B cell (primary cell): ENCODE data around the gene RNASEH1. TPM values are rescaled to one million over a fixed set of nuclear protein-coding genes. Genes with fewer than 3 reads are reported as not detected.

Source experiments
- ATAC-seq: fragments of 200-7000 bp; cut with Tn5 transposase; one replicate; pipeline ENCODE4 v1.10.0; 2021; ENCODE audit warnings: low read depth, mild to moderate bottlenecking, moderate number of reproducible peaks, moderate library complexity
- CTCF ChIA-PET: fragments of 350-600 bp; sonication (Branson Sonifier 250); formaldehyde crosslinking; loops from one replicate; lab custom pipeline; 2021; ENCODE audit warnings: antibody characterized with exemption, inconsistent platforms; lab: Charles Lee
- POLR2A ChIA-PET: fragments of 350-600 bp; sonication (Branson Sonifier 250); formaldehyde crosslinking; loops from one replicate; lab custom pipeline; 2021; ENCODE audit warnings: antibody characterized with exemption; lab: Charles Lee
- DNase-seq: peaks from one replicate; pipeline ENCODE4 v3.0.0; 2013
- H2AFZ ChIP-seq: 2 replicates; pipeline ENCODE4 v1.6.1; 2012; ENCODE audit warnings: mild to moderate bottlenecking, low read depth, low read length; ENCODE audit not compliant: insufficient read depth, poor library complexity, severe bottlenecking
- H3K27ac ChIP-seq, 2 donors: 1 replicate in 1 of 2; 2 replicates in 1 of 2; pipeline ENCODE4 v1.5.1; 2012 to 2013; ENCODE audit warnings: low read length in 2 of 2, mild to moderate bottlenecking in 2 of 2, moderate library complexity in 1 of 2
- H3K27me3 ChIP-seq, 4 experiments: fragments of 200-600 bp in 1 of 4; sonication (generic) in 1 of 4; replicated peaks in 1 of 4; 1 replicate in 2 of 4; 2 replicates in 2 of 4; pipeline versions ENCODE4 v1.6.1 to v1.7.0; 2013 to 2016; ENCODE audit warnings: low read length in 3 of 4, mild to moderate bottlenecking in 2 of 4, mixed read lengths in 1 of 4, moderate library complexity in 1 of 4; ENCODE audit not compliant: insufficient read depth in 4 of 4, control insufficient read depth in 3 of 4; ENCODE audit errors: control extremely low read depth in 1 of 4
- H3K36me3 ChIP-seq, 2 experiments: replicated peaks in 1 of 2; 1 replicate in 1 of 2; 2 replicates in 1 of 2; pipeline versions ENCODE4 v1.6.1 to v1.7.1; 2013; ENCODE audit warnings: low read length in 1 of 2; ENCODE audit not compliant: insufficient read depth in 2 of 2, control insufficient read depth in 1 of 2; ENCODE audit errors: control extremely low read depth in 1 of 2, extremely low read depth in 1 of 2
- H3K4me1 ChIP-seq, 2 donors: fragments of 200-600 bp in 1 of 2; sonication (generic) in 1 of 2; 1 replicate in 1 of 2; 2 replicates in 1 of 2; pipeline versions ENCODE4 v1.5.1 to v1.6.1; 2013 to 2017; ENCODE audit warnings: low read length in 2 of 2; ENCODE audit not compliant: control insufficient read depth in 2 of 2, insufficient read depth in 2 of 2
- H3K4me2 ChIP-seq: replicated peaks from 2 replicates; pipeline ENCODE3; 2012; ENCODE audit warnings: mild to moderate bottlenecking, low read depth, low read length; ENCODE audit not compliant: poor library complexity, severe bottlenecking
- H3K4me3 ChIP-seq, 5 experiments: fragments of 200-600 bp in 1 of 5; sonication (generic) in 1 of 5; 1 replicate in 3 of 5; 2 replicates in 2 of 5; pipeline versions ENCODE4 v1.5.1 to v1.7.0; 2011 to 2016; ENCODE audit warnings: low read length in 4 of 5, mild to moderate bottlenecking in 4 of 5, low read depth in 2 of 5, control low read depth in 1 of 5, moderate library complexity in 1 of 5; ENCODE audit not compliant: insufficient read depth in 1 of 5; ENCODE audit errors: control extremely low read depth in 1 of 5, extremely low read depth in 1 of 5
- H3K79me2 ChIP-seq: fragments of 200-600 bp; sonication (generic); one replicate; pipeline ENCODE4 v1.6.0; 2016; ENCODE audit warnings: low read length; ENCODE audit not compliant: control insufficient read depth, insufficient read depth
- H3K9ac ChIP-seq: fragments of 200-600 bp; sonication (generic); 2 replicates; pipeline ENCODE4 v1.6.1; 2017; ENCODE audit warnings: mild to moderate bottlenecking, low read length, moderate library complexity
- H3K9me3 ChIP-seq, 3 donors: one replicate each; pipeline versions ENCODE4 v1.6.1 to v1.7.1; 2013; ENCODE audit warnings: low read length in 2 of 3; ENCODE audit not compliant: control insufficient read depth in 2 of 3, insufficient read depth in 1 of 3; ENCODE audit errors: control extremely low read depth in 1 of 3
- H4K20me1 ChIP-seq: 2 replicates; pipeline ENCODE4 v1.6.0; 2012; ENCODE audit warnings: mild to moderate bottlenecking, low read length; ENCODE audit not compliant: insufficient read depth, control insufficient read depth, poor library complexity, severe bottlenecking
- H3K27ac Mint-ChIP-seq: one replicate; pipeline ENCODE4 v1.8.0; 2021; ENCODE audit warnings: mixed read lengths
- H3K27me3 Mint-ChIP-seq: one replicate; pipeline ENCODE4 v1.8.0; 2021; ENCODE audit warnings: mixed read lengths
- H3K4me1 Mint-ChIP-seq: one replicate; pipeline ENCODE4 v1.8.0; 2021; ENCODE audit warnings: mixed read lengths
- H3K4me3 Mint-ChIP-seq: one replicate; pipeline ENCODE4 v1.8.0; 2021; ENCODE audit warnings: mixed read lengths
- H3K9me3 Mint-ChIP-seq: one replicate; pipeline ENCODE4 v1.8.0; 2022; ENCODE audit warnings: mixed read lengths; ENCODE audit not compliant: insufficient read depth
- EZH2 ChIP-seq: IDR thresholded peaks from 2 replicates; pipeline ENCODE4 v1.6.1; 2012; ENCODE audit warnings: borderline replicate concordance, low read depth, mild to moderate bottlenecking, moderate library complexity, low read length; ENCODE audit not compliant: insufficient read depth, poor library complexity, severe bottlenecking
- WGBS: methylation state at CpG from one replicate; pipeline ENCODE4 v1.1.5; 2013; ENCODE audit warnings: missing lambda C conversion rate; ENCODE audit not compliant: insufficient coverage; 5-methylcytosine and 5-hydroxymethylcytosine counted together
- intact Hi-C: fragments of 100-400 bp; cut with micrococcal nuclease; formaldehyde crosslinking; loops from one replicate; pipeline ENCODE4 v1.10.0; 2022
- polyA plus RNA-seq: library from polyadenylated mRNA; depleted of rRNA; stranded (reverse); fragments of >200 nt; gene quantifications from 2 replicates; pipeline ENCODE4 v1.2.3, GENCODE V29; 2012
- total RNA-seq, 2 donors: library from RNA; stranded (reverse); fragments of 120-200 nt in 1 of 2; gene quantifications; 1 replicate in 1 of 2; 2 replicates in 1 of 2; pipeline versions ENCODE4 v1.2.3 to v1.2.4, GENCODE V29; 2013 to 2022
- TF ChIP-seq, protein P1 (sequence below): fragments of 200-600 bp; IDR thresholded peaks from one replicate; pipeline ENCODE4 v1.8.0; 2022; ENCODE audit warnings: antibody characterized with exemption, mild to moderate bottlenecking

Gene RNASEH1
- total and polyA plus RNA-seq, 2 donors (not counting 1 experiment from before 2014, with no cell fraction given): 7.2 to 25.1 TPM

DNA sequence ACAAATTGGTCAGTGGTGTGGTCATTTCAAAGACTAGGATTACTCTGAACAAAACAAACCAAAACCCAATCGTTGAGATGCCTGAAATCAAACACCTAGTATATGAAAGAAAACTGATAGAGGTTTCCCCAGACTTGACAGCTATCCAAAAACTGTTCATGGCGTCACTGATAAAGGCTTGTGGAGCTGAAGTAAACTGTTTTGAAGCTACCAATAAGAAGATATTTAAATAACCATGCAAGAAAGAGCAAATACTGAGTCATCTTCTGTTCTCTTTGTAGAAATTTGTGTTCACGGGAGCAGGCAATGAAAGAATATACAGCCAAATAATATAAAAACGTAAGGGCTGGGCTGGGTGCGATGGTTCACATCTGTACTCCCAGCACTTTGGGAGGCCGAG, 29.3 kb upstream of the RNASEH1 start:
- intact Hi-C loops: no loop called here
- no peak overlapping the region for H3K9ac ChIP-seq

DNA sequence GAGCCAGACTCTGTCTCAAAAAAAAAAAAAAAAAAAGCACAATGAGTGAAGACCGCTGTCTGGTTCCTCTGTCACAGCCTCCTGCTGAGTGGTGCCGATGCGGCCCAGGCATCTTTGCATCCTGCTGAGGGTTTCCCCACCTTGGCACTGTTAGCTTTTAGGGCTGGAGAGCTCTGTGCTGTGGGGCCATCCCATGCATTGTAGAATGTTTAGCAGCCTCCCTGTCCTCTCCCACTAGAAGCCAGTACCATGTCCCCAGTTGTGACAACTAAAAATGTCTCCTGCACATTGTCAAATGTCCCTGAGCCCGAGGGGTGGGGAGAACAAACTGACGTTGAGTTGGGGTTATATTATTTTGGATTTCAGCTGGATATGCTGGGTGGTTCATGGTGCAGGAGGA, 28.9 kb upstream of the RNASEH1 start:
- 92% methylated on average over 2 of the region's 5 CpGs for WGBS
- Histone ChIP-seq H3K79me2 (no peaks in the 10 kb centered on the region), H3K9ac (no peak overlapping the region), H3K9me3 (no peaks in the 10 kb centered on the region), H4K20me1 (peaks cover 3% of the 10 kb centered on the region), H3K4me2 (no peak overlapping the region), H3K4me3 (no peak overlapping the region), H3K27ac (no peak overlapping the region), H3K27me3 (no peaks in the 10 kb centered on the region), H3K36me3 (peaks cover 5 to 16% of the 10 kb centered on the region in 2 experiments), H2AFZ (no peak overlapping the region), H3K4me1 (no peaks in the 10 kb centered on the region)
- DNase-seq: no peak
- H3K4me1 Mint-ChIP-seq: no peaks in the 10 kb centered on the region
- ATAC-seq: no peak
- no peak overlapping the region for H3K27ac Mint-ChIP-seq
- H3K4me3 Mint-ChIP-seq: no peak overlapping the region
- intact Hi-C loops: no loop called here
- TF ChIP-seq, protein P1, sequence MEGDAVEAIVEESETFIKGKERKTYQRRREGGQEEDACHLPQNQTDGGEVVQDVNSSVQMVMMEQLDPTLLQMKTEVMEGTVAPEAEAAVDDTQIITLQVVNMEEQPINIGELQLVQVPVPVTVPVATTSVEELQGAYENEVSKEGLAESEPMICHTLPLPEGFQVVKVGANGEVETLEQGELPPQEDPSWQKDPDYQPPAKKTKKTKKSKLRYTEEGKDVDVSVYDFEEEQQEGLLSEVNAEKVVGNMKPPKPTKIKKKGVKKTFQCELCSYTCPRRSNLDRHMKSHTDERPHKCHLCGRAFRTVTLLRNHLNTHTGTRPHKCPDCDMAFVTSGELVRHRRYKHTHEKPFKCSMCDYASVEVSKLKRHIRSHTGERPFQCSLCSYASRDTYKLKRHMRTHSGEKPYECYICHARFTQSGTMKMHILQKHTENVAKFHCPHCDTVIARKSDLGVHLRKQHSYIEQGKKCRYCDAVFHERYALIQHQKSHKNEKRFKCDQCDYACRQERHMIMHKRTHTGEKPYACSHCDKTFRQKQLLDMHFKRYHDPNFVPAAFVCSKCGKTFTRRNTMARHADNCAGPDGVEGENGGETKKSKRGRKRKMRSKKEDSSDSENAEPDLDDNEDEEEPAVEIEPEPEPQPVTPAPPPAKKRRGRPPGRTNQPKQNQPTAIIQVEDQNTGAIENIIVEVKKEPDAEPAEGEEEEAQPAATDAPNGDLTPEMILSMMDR: no peak
- TF ChIP-seq EZH2: no peak
- ChIA-PET POLR2A (no interaction called here), CTCF (no interaction called here)
- H3K27me3 Mint-ChIP-seq: no peaks in the 10 kb centered on the region
- no peaks in the 10 kb centered on the region for H3K9me3 Mint-ChIP-seq

More for the DNA sequence above, 29.3 kb upstream of the RNASEH1 start:
- Histone ChIP-seq H3K27me3 (no peaks in the 10 kb centered on the region), H3K36me3 (peaks cover 4 to 14% of the 10 kb centered on the region in 2 experiments), H3K4me2 (no peak overlapping the region), H3K79me2 (no peaks in the 10 kb centered on the region), H3K4me1 (no peaks in the 10 kb centered on the region), H3K9me3 (no peaks in the 10 kb centered on the region), H3K27ac (no peak overlapping the region), H3K4me3 (no peak overlapping the region), H4K20me1 (no peaks in the 10 kb centered on the region), H2AFZ (no peak overlapping the region)
- no peaks in the 10 kb centered on the region for H3K27me3 Mint-ChIP-seq
- H3K4me3 Mint-ChIP-seq: no peak overlapping the region
- no CpG with 5 or more reads among the region's 6 CpGs for WGBS
- ChIA-PET CTCF (no interaction called here), POLR2A (no interaction called here)
- DNase-seq (no peak), ATAC-seq (no peak)
- H3K27ac Mint-ChIP-seq: no peak overlapping the region
- H3K4me1 Mint-ChIP-seq: no peaks in the 10 kb centered on the region
- TF ChIP-seq, protein P1: no peak
- TF ChIP-seq EZH2: no peak
- H3K9me3 Mint-ChIP-seq: no peaks in the 10 kb centered on the region
